Central memory CD8-positive, alpha-beta T cell (primary cell): ENCODE data around the gene ZC3H14.

ENCODE experiments used
- ATAC-seq: fragments of 150-1000 bp; cut with Tn5 transposase; replicated peaks from 2 replicates; pipeline ENCODE4 v1.10.0; 2022; ENCODE audit warnings: mild to moderate bottlenecking, moderate FRiP score, moderate number of reproducible peaks; ENCODE audit not compliant: poor library complexity, severe bottlenecking; ENCODE audit errors: extremely low read depth
- DNase-seq, 2 donors: peaks; one replicate each; pipeline ENCODE4 v3.0.0; 2021; ENCODE audit warnings: low spot score in 2 of 2
- H3K27ac Mint-ChIP-seq: one replicate; pipeline ENCODE4 v1.8.0; 2022; ENCODE audit warnings: low read depth, mild to moderate bottlenecking, moderate library complexity, mixed read lengths
- H3K27me3 Mint-ChIP-seq: one replicate; pipeline ENCODE4 v1.8.0; 2022; ENCODE audit warnings: mixed read lengths
- H3K36me3 Mint-ChIP-seq: one replicate; pipeline ENCODE4 v1.8.0; 2022; ENCODE audit warnings: mild to moderate bottlenecking, moderate library complexity, mixed read lengths; ENCODE audit not compliant: insufficient read depth
- H3K4me1 Mint-ChIP-seq: one replicate; pipeline ENCODE4 v1.8.0; 2022; ENCODE audit warnings: mixed read lengths
- H3K4me3 Mint-ChIP-seq: one replicate; pipeline ENCODE4 v1.8.0; 2022; ENCODE audit warnings: mild to moderate bottlenecking, moderate library complexity, mixed read lengths
- H3K9me3 Mint-ChIP-seq: one replicate; pipeline ENCODE4 v1.8.0; 2022; ENCODE audit warnings: mixed read lengths

Gene ZC3H14

DNA sequence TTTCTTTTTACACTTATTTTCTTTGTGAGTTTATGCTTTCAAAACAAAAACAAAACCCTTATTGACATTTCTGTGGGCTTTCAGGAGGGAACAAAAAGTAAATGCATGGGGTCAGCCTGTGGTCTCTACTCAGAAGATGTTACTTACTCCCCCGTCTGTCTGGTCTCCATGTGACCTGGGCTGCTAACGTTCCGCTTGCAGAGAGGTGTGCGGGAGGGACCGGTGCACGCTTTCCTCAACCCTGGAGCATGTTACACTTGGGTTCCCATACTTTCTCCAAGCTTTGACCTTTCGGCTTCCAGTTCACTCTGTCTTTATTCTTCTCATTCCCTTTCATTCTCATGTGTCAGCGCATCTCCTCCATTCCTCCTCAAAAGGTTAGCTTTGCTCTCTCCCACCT lies 36.5 kb downstream of the ZC3H14 start:
- H3K4me3 Mint-ChIP-seq: no peak overlapping the region
- no peaks in the 10 kb centered on the region for H3K27me3 Mint-ChIP-seq
- peaks cover 33% of the 10 kb centered on the region for H3K4me1 Mint-ChIP-seq
- no peak for ATAC-seq
- H3K9me3 Mint-ChIP-seq: no peaks in the 10 kb centered on the region
- DNase-seq: no peak
- H3K36me3 Mint-ChIP-seq: peaks cover 34% of the 10 kb centered on the region
- peak overlapping the region; percentile 93 for H3K27ac Mint-ChIP-seq

DNA sequence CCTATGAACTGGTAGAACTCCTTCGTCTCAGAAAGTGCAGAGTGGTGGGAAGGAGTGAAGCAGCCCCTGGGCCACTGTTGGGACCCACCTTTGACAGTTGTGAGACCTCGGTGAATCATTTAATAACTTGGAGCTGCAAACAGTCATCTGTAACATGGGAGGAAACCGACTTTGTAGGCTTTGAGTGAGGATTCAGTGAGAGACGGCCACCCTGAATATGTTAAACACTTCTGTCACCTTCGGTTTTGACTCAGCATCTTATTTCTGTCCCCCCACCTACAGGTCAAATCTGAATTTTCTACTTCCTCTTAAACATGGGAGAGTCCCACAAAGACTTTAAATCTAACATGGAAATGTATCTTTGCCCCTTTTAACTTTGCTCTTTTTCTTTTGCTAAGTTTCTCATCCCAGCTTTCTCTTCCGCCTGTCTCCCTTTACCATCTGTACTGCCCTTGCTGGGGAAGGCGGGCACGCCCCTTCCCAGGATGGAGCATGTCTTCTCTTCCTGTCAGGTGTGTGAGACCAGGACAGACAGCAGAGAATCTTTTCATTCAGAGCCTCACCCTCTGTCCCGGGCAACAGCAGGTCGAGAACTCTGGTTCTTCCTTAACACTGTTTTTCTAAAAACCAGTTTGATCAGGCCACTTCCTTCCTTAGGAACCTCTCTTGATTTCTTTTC lies 37.1 kb downstream of the ZC3H14 start:
- Mint-ChIP-seq H3K4me1 (peaks cover 33% of the 10 kb centered on the region), H3K27me3 (no peaks in the 10 kb centered on the region), H3K9me3 (no peaks in the 10 kb centered on the region), H3K36me3 (peaks cover 37% of the 10 kb centered on the region), H3K4me3 (peak overlapping the region; percentile 32), H3K27ac (peak overlapping the region; percentile 93)
- peak; percentile 54 for ATAC-seq
- no peak for DNase-seq

DNA sequence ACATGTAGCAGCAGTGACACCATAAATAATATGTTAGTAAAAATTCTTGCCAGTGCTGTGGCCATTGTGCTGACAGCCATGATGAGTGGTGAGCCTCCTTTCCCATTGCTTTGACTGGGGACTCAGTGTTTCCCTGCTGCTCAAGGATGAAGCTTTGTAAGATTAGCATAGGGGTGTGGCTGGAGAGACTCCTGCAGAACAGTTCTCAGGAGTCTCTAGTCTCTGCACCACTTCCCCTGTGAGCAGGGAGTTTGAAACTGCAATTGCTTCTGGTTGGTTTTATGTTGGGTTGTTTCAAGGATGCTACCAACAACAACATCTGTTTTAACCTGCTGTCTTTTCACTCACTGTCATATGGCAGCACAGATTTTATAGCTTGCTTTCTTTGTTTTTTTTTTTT lies 41.4 kb downstream of the ZC3H14 start:
- Mint-ChIP-seq H3K9me3 (no peaks in the 10 kb centered on the region), H3K4me1 (peaks cover 19% of the 10 kb centered on the region), H3K27me3 (no peaks in the 10 kb centered on the region), H3K36me3 (peaks cover 39% of the 10 kb centered on the region), H3K4me3 (no peak overlapping the region), H3K27ac (no peak overlapping the region)
- DNase-seq (no peak), ATAC-seq (no peak)

DNA sequence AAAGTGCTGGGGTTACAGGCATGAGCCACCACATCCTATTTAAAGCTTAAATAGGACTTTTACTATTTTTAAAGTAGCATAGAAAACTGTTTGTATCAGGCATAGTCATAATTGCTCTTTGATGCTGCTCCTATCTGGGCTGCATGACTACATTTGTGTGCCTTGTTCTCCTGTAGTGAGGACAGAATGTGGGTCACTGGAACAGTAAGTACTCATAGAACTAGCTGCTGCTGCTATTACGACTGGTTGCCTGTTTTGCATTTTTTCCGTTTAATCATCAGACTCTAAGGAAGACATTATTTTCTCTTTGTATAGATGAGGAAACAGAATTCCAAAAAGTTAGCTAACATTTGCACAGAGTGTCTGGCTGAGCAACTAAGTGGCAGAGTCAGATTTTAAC lies 42.8 kb downstream of the ZC3H14 start:
- Mint-ChIP-seq H3K4me3 (no peak overlapping the region), H3K27me3 (no peaks in the 10 kb centered on the region)
- no peak for DNase-seq

DNA sequence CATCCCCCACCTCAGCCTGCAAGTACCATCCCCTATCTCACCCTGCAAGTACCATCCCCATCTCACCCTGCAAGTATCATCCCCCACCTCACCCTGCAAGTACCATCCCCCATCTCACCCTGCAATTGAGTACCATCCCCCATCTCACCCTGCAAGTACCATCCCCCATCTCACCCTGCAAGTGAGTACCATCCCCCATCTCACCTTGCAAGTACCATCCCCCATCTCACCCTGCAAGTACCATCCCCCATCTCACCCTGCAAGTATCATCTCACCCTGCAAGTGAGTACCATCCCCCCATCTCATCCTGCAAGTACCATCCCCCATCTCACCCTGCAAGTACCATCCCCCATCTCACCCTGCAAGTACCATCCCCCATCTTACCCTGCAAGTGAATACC lies 45.0 kb downstream of the ZC3H14 start:
- Mint-ChIP-seq H3K9me3 (no peaks in the 10 kb centered on the region), H3K36me3 (peaks cover 63% of the 10 kb centered on the region), H3K27ac (no peak overlapping the region), H3K27me3 (no peaks in the 10 kb centered on the region), H3K4me1 (peaks cover 10% of the 10 kb centered on the region), H3K4me3 (no peak overlapping the region)
- ATAC-seq (no peak), DNase-seq (no peak)

More for the DNA sequence above, 42.8 kb downstream of the ZC3H14 start:
- Mint-ChIP-seq H3K27ac (no peak overlapping the region), H3K4me1 (peaks cover 5% of the 10 kb centered on the region), H3K36me3 (peaks cover 51% of the 10 kb centered on the region), H3K9me3 (no peaks in the 10 kb centered on the region)
- no peak for ATAC-seq

DNA sequence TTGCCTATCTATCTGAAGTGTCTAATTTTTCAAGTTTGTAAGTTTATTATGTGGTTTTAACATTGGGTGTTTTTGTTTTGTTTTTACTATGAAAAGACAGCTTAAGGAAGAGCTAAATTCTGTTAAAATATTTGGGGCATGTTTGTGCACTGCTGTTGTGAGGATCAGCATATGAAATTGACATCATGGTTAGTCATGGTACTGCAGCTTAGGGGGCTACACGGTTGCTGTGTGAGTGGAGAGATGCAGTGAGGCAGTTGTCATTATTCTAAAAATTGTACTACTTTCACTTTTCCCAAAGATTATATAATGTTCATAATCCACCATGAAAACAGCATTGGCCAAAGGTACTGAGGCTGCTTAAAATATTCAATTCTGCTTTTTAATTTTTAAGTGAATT lies 49.0 kb downstream of the ZC3H14 start:
- DNase-seq (no peak), ATAC-seq (no peak)
- H3K36me3 Mint-ChIP-seq: peaks cover 50% of the 10 kb centered on the region
- H3K27me3 Mint-ChIP-seq: no peaks in the 10 kb centered on the region
- no peak overlapping the region for H3K4me3 Mint-ChIP-seq
- no peaks in the 10 kb centered on the region for H3K9me3 Mint-ChIP-seq
- no peak overlapping the region for H3K27ac Mint-ChIP-seq
- H3K4me1 Mint-ChIP-seq: peaks cover 17% of the 10 kb centered on the region

DNA sequence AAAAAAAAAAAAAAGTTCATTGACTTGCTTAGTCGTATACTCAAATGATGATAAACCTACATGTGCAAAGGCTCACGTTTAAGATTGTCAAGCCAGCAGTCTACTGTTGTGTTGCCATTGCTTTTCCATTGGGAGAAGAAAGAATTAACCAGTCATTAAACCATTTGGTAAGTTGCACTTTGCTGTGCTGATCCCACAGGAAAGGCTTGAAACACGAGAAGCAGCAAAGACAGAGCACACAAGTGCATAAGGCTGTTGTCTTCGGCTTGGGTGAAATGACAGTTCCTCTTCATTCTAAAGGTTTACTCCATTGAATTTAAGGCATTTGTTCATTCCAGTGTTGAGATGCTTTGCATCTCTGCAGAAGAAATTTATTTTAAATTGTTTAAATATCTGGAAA lies 50.1 kb downstream of the ZC3H14 start:
- ATAC-seq: no peak
- peaks cover 17% of the 10 kb centered on the region for H3K4me1 Mint-ChIP-seq
- DNase-seq: no peak
- H3K27ac Mint-ChIP-seq: no peak overlapping the region
- no peaks in the 10 kb centered on the region for H3K9me3 Mint-ChIP-seq
- H3K27me3 Mint-ChIP-seq: no peaks in the 10 kb centered on the region
- H3K4me3 Mint-ChIP-seq: no peak overlapping the region
- H3K36me3 Mint-ChIP-seq: peaks cover 45% of the 10 kb centered on the region

DNA sequence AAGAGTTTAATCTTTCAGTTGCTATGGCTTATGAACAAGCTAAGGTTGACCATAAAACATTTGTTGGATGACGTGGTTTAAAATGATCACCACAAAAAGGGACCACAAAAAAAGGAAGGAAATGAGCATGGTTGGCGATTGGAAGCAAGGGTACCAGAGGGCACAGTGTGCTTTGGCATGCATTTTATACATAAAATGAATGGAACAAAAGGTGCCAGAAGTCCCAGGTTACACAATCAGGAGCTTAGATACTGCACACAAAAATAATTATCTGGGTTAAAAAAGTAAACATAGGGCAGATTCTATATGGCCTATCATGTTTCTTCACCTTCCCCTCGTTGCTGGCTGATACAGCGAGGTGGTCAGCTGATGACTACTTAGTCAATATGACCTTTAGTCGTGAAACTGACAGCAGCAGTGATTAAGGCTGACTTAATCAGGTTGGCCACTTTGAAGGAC lies 50.7 kb downstream of the ZC3H14 start:
- Mint-ChIP-seq H3K36me3 (peaks cover 43% of the 10 kb centered on the region), H3K9me3 (no peaks in the 10 kb centered on the region), H3K4me1 (peaks cover 17% of the 10 kb centered on the region), H3K27me3 (no peaks in the 10 kb centered on the region), H3K27ac (no peak overlapping the region), H3K4me3 (no peak overlapping the region)
- ATAC-seq: no peak
- DNase-seq: no peak

DNA sequence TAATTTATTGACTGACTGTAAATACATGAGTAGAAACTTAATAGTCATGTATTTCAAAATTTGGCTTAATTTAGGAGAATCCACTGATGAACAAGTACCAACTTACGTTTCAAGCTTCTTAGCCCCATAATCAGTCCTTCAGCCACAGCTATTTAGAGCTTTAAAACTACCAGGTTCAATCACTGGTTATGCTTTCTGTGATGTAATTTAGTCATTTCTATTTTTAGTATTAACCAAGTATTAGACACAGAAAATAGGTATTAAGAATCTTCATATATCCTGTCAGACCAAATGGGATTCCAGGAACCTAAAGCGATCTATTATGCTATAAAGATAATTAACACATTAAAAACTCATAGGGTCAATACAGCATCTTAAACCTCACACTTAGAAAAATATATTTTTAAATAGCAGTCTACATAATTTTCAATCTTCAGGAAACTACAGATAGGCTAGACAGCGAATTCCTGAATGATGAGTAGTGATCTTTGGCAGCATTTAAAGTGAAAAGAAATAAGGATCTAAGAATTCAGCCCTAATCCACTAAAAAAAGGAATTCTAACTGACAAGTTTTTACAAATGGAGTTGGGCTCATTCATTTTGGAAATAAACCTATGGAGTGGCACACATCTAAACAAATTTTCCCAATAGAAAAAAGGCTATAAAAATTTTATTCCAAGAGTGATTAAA lies 51.5 kb downstream of the ZC3H14 start:
- DNase-seq (no peak), ATAC-seq (no peak)
- Mint-ChIP-seq H3K27ac (no peak overlapping the region), H3K36me3 (peaks cover 39% of the 10 kb centered on the region), H3K4me1 (peaks cover 17% of the 10 kb centered on the region), H3K27me3 (no peaks in the 10 kb centered on the region), H3K4me3 (no peak overlapping the region), H3K9me3 (no peaks in the 10 kb centered on the region)

DNA sequence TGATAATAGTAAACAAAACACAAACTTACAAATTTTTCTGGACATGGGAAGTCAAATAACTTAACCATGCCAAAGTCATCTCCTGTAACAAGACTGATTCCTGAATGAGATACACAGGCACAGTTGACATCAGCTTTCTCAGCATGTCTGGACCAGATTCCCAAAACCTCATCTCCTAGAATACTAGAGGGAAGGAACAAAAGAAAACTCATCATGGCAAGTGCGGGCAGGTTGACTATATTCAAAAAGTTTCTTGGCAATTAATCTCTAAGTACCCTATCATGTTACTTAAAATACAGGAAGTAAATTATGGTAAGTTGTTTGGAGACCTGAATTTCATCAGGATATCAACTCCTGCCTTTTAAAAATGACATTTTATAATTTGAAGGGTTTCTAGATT lies 53.9 kb downstream of the ZC3H14 start:
- H3K4me3 Mint-ChIP-seq: no peak overlapping the region
- H3K4me1 Mint-ChIP-seq: peaks cover 15% of the 10 kb centered on the region
- ATAC-seq (no peak), DNase-seq (no peak)
- H3K27ac Mint-ChIP-seq: peak overlapping the region; percentile 59
- H3K36me3 Mint-ChIP-seq: peaks cover 17% of the 10 kb centered on the region
- H3K27me3 Mint-ChIP-seq: no peaks in the 10 kb centered on the region
- no peaks in the 10 kb centered on the region for H3K9me3 Mint-ChIP-seq

DNA sequence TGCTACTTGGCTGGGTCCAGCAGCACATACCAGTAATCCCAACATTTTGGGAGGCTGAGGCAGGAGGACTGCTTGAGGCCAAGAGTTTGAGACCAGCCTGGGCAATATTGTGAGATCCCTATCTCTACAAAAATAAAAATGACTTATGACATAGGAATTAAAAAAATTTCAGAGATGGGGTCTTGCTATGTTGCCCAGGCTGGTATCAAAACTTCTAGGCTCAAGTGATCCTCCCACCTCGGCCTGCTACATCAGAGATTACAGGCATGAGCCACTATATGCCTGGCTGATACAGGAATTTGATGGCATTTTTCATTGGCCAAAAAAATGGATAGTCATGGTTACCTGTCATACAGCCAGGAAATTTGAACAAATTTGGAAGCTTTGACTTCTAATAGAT lies 54.6 kb downstream of the ZC3H14 start:
- no peaks in the 10 kb centered on the region for H3K27me3 Mint-ChIP-seq
- H3K9me3 Mint-ChIP-seq: no peaks in the 10 kb centered on the region
- DNase-seq (no peak), ATAC-seq (no peak)
- H3K36me3 Mint-ChIP-seq: peaks cover 13% of the 10 kb centered on the region
- no peak overlapping the region for H3K4me3 Mint-ChIP-seq
- peaks cover 10% of the 10 kb centered on the region for H3K4me1 Mint-ChIP-seq
- no peak overlapping the region for H3K27ac Mint-ChIP-seq

DNA sequence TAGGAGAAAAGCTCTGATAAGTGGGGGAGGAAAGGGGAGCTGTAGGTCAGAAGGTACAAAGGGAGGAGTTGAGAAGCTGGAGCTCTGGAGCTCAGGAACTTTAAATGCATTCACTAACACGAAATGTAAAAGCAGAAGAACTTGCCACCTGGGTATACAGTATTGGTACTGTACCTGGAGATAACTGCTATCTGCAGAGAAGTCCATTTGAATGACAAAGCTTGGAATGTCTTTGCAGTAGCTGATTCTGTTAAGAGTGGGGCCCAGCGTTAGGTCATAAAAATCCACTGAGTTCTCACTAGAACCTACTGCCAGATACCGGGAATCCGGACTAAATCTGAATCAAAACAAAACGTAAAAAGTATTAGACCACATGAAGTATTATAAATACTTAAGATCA lies 55.6 kb downstream of the ZC3H14 start:
- Mint-ChIP-seq H3K36me3 (peaks cover 6% of the 10 kb centered on the region), H3K4me3 (no peak overlapping the region), H3K27me3 (no peaks in the 10 kb centered on the region), H3K4me1 (peaks cover 2% of the 10 kb centered on the region), H3K27ac (no peak overlapping the region), H3K9me3 (no peaks in the 10 kb centered on the region)
- ATAC-seq (no peak), DNase-seq (no peak)

DNA sequence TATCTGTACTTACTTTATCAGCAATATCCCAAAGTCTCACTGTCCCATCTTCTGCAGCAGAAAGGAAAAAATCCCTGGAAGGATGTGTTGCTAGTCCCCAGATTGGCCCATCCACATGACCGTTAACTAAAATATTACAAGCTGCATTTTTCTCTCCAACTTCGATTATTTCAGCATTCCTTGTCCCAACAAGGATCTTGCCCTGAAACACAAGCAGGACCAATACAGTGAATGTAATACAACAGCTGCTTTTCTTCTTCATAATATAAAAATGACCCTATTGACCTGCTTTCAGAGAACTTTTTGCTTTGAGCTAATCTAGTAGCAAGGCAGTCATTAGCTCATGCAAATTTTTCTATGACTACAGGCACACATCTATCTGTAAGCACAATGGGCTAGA lies 58.3 kb downstream of the ZC3H14 start:
- ATAC-seq (no peak), DNase-seq (no peak)
- H3K27me3 Mint-ChIP-seq: no peaks in the 10 kb centered on the region
- no peak overlapping the region for H3K27ac Mint-ChIP-seq
- peaks cover 1% of the 10 kb centered on the region for H3K36me3 Mint-ChIP-seq
- no peaks in the 10 kb centered on the region for H3K4me1 Mint-ChIP-seq
- H3K9me3 Mint-ChIP-seq: no peaks in the 10 kb centered on the region
- H3K4me3 Mint-ChIP-seq: no peak overlapping the region
